Calu3 (cell line): Measurements from ENCODE around the gene DOCK11. TPM values are rescaled to one million over a fixed set of nuclear protein-coding genes. Genes with fewer than 3 reads are reported as not detected.

ENCODE experiments used
- BruUV-seq: library from RNA; stranded (reverse); fragments of 400-500 nt; replicated peaks from 2 replicates; lab custom pipeline; 2021; lab: Mats Ljungman, UMichigan
- CTCF ChIA-PET: fragments of 300-600 bp; sonication (Branson Sonifier 250); formaldehyde crosslinking; loops from one replicate; lab custom pipeline; 2022; ENCODE audit warnings: antibody characterized with exemption; lab: Charles Lee
- DNase-seq: peaks from one replicate; pipeline ENCODE4 v3.0.0; 2022
- H3K27ac Mint-ChIP-seq: one replicate; pipeline ENCODE4 v1.8.0; 2022; ENCODE audit warnings: mixed read lengths; ENCODE audit not compliant: unreplicated experiment
- H3K27me3 Mint-ChIP-seq: one replicate; pipeline ENCODE4 v1.8.0; 2022; ENCODE audit warnings: mixed read lengths; ENCODE audit not compliant: unreplicated experiment
- H3K36me3 Mint-ChIP-seq: one replicate; pipeline ENCODE4 v1.8.0; 2022; ENCODE audit warnings: mild to moderate bottlenecking, moderate library complexity, mixed read lengths; ENCODE audit not compliant: insufficient read depth, unreplicated experiment
- H3K4me1 Mint-ChIP-seq: one replicate; pipeline ENCODE4 v1.8.0; 2022; ENCODE audit warnings: mild to moderate bottlenecking, low read depth, mixed read lengths; ENCODE audit not compliant: unreplicated experiment
- H3K4me3 Mint-ChIP-seq: one replicate; pipeline ENCODE4 v1.8.0; 2022; ENCODE audit warnings: mild to moderate bottlenecking, low read depth, moderate library complexity, mixed read lengths; ENCODE audit not compliant: unreplicated experiment
- H3K9me3 Mint-ChIP-seq: one replicate; pipeline ENCODE4 v1.8.0; 2022; ENCODE audit warnings: low read depth, mixed read lengths; ENCODE audit not compliant: unreplicated experiment
- CTCF ChIP-seq: fragments of 200-600 bp; IDR thresholded peaks from one replicate; pipeline ENCODE4 v1.8.0; 2022; ENCODE audit warnings: antibody characterized with exemption; ENCODE audit not compliant: unreplicated experiment
- intact Hi-C: fragments of 100-400 bp; cut with micrococcal nuclease; formaldehyde crosslinking; loops from one replicate; pipeline ENCODE4 v1.10.0; 2022; ENCODE audit not compliant: unreplicated experiment
- total RNA-seq: library from RNA; stranded (reverse); gene quantifications from 2 replicates; pipeline ENCODE4 v1.2.3, GENCODE V29; 2022

DOCK11 gene
- total RNA-seq, 1 experiment from 2014 or later: 1.9 TPM

GRCh38 chrX:118519411-118520215 is 24.0 kb downstream of the DOCK11 start:
- H3K27me3 Mint-ChIP-seq: no peaks in the 10 kb centered on the region
- no peaks in the 10 kb centered on the region for H3K4me1 Mint-ChIP-seq
- H3K4me3 Mint-ChIP-seq: no peak overlapping the region
- no TSS peak for BruUV-seq
- TF ChIP-seq CTCF: no peak
- no peak for DNase-seq
- H3K9me3 Mint-ChIP-seq: no peaks in the 10 kb centered on the region
- intact Hi-C loops: no loop called here
- H3K27ac Mint-ChIP-seq: no peak overlapping the region
- no peaks in the 10 kb centered on the region for H3K36me3 Mint-ChIP-seq
- CTCF ChIA-PET: no interaction called here

GRCh38 chrX:118520216-118521206 is 24.9 kb downstream of the DOCK11 start:
- no peak for DNase-seq
- intact Hi-C loops: no loop called here
- Mint-ChIP-seq H3K36me3 (no peaks in the 10 kb centered on the region), H3K4me3 (no peak overlapping the region), H3K9me3 (no peaks in the 10 kb centered on the region), H3K27ac (no peak overlapping the region), H3K4me1 (no peaks in the 10 kb centered on the region), H3K27me3 (no peaks in the 10 kb centered on the region)
- no peak for TF ChIP-seq CTCF
- CTCF ChIA-PET: no interaction called here
- no TSS peak for BruUV-seq

- Mint-ChIP-seq H3K4me3 (no peak overlapping the region), H3K27ac (no peak overlapping the region), H3K27me3 (no peaks in the 10 kb centered on the region), H3K9me3 (no peaks in the 10 kb centered on the region), H3K36me3 (no peaks in the 10 kb centered on the region), H3K4me1 (no peaks in the 10 kb centered on the region)
- no TSS peak for BruUV-seq
- no peak for DNase-seq
- CTCF ChIA-PET: interaction anchor here (0.6 kb wide), 1 partner anchor 262 kb away, joined by 3 read pairs; no protein-coding TSS in a partner anchor
- no peak for TF ChIP-seq CTCF
- intact Hi-C loops: no loop called here
Observed at GRCh38 chrX:118521435-118521834, 25.8 kb downstream of the DOCK11 start.

GRCh38 chrX:118522230-118522926 is 26.8 kb downstream of the DOCK11 start:
- no peaks in the 10 kb centered on the region for H3K27me3 Mint-ChIP-seq
- DNase-seq: no peak
- H3K9me3 Mint-ChIP-seq: no peaks in the 10 kb centered on the region
- TF ChIP-seq CTCF: no peak
- BruUV-seq: no TSS peak
- H3K4me3 Mint-ChIP-seq: no peak overlapping the region
- H3K27ac Mint-ChIP-seq: no peak overlapping the region
- H3K36me3 Mint-ChIP-seq: no peaks in the 10 kb centered on the region
- H3K4me1 Mint-ChIP-seq: no peaks in the 10 kb centered on the region
- intact Hi-C loops: no loop called here
- CTCF ChIA-PET: no interaction called here
